GM23338 (cell line): ENCODE data around the gene ATP8A1. TPM values are rescaled to one million over a fixed set of nuclear protein-coding genes. Genes with fewer than 3 reads are reported as not detected.

Source experiments
- ATAC-seq: fragments of 200-7000 bp; cut with Tn5 transposase; 3 replicates; pipeline ENCODE4 v1.9.1; 2020
- DNase-seq: peaks from one replicate; pipeline ENCODE4 v3.0.0-alpha.2; 2015; ENCODE audit warnings: low spot score
- H2AFZ ChIP-seq: fragments of 200-600 bp; sonication (generic); 2 replicates; pipeline ENCODE4 v1.8.0; 2016; ENCODE audit warnings: antibody characterized with exemption, mild to moderate bottlenecking, moderate library complexity
- H3F3A ChIP-seq: fragments of 200-600 bp; sonication (generic); replicated peaks from 2 replicates; pipeline ENCODE4 v1.8.0; 2017; ENCODE audit warnings: antibody characterized with exemption, mixed run types, low read depth
- H3K27ac ChIP-seq: fragments of 200-600 bp; sonication (generic); 2 replicates; pipeline ENCODE4 v1.6.1; 2016; ENCODE audit warnings: low read depth
- H3K27me3 ChIP-seq: fragments of 200-600 bp; sonication (generic); 2 replicates; pipeline ENCODE4 v1.8.0; 2016; ENCODE audit warnings: mild to moderate bottlenecking, mixed run types, moderate library complexity; ENCODE audit not compliant: insufficient read depth
- H3K36me3 ChIP-seq: fragments of 200-600 bp; sonication (generic); 2 replicates; pipeline ENCODE4 v1.8.0; 2016; ENCODE audit warnings: mild to moderate bottlenecking; ENCODE audit not compliant: insufficient read depth
- H3K4me1 ChIP-seq: fragments of 200-600 bp; sonication (generic); 2 replicates; pipeline ENCODE4 v1.8.0; 2016; ENCODE audit warnings: mild to moderate bottlenecking, moderate library complexity; ENCODE audit not compliant: insufficient read depth
- H3K4me2 ChIP-seq: fragments of 200-600 bp; sonication (generic); 2 replicates; pipeline ENCODE4 v1.7.1; 2017; ENCODE audit warnings: mixed run types
- H3K4me3 ChIP-seq: fragments of 200-600 bp; sonication (generic); 2 replicates; pipeline ENCODE4 v1.6.1; 2016; ENCODE audit warnings: mixed run types
- H3K79me2 ChIP-seq: fragments of 200-600 bp; sonication (generic); replicated peaks from 2 replicates; pipeline ENCODE4 v1.8.0; 2017; ENCODE audit warnings: mild to moderate bottlenecking; ENCODE audit not compliant: insufficient read depth
- H3K9me2 ChIP-seq: fragments of 200-600 bp; sonication (generic); 2 replicates; pipeline ENCODE4 v1.8.0; 2017; ENCODE audit not compliant: insufficient read depth
- H4K20me1 ChIP-seq: fragments of 200-600 bp; sonication (generic); replicated peaks from 2 replicates; pipeline ENCODE4 v1.8.0; 2017; ENCODE audit warnings: mild to moderate bottlenecking; ENCODE audit not compliant: insufficient read depth
- H3K27ac Mint-ChIP-seq: 2 replicates; pipeline ENCODE4 v1.8.0; 2020; ENCODE audit warnings: inconsistent platforms, mild to moderate bottlenecking, moderate library complexity, mixed read lengths
- H3K27me3 Mint-ChIP-seq: 3 replicates; pipeline ENCODE4 v1.8.0; 2022; ENCODE audit warnings: low read depth, mild to moderate bottlenecking, moderate library complexity, mixed read lengths, inconsistent platforms; ENCODE audit not compliant: insufficient read depth, poor library complexity
- H3K36me3 Mint-ChIP-seq: 3 replicates; pipeline ENCODE4 v1.8.0; 2021; ENCODE audit warnings: low read depth, mild to moderate bottlenecking, inconsistent platforms, moderate library complexity, mixed read lengths
- H3K4me1 Mint-ChIP-seq: 3 replicates; pipeline ENCODE4 v1.8.0; 2020; ENCODE audit warnings: mild to moderate bottlenecking, inconsistent platforms, mixed read lengths
- H3K4me3 Mint-ChIP-seq: 3 replicates; pipeline ENCODE4 v1.8.0; 2021; ENCODE audit warnings: moderate library complexity, mild to moderate bottlenecking, inconsistent platforms, mixed read lengths
- H3K9me3 Mint-ChIP-seq: 3 replicates; pipeline ENCODE4 v1.8.0; 2020; ENCODE audit warnings: moderate library complexity, mild to moderate bottlenecking, inconsistent platforms, mixed read lengths
- CREB1 ChIP-seq: fragments of 250-450 bp; sonication (Bioruptor Pico); IDR thresholded peaks from 2 replicates; pipeline ENCODE4 v1.5.0; 2020; ENCODE audit warnings: low read depth, mild to moderate bottlenecking, moderate library complexity
- CTCF ChIP-seq, 2 experiments: fragments of 200-600 bp in 1 of 2; sonication (generic) in 1 of 2; conservative IDR thresholded peaks; 2 replicates each; pipeline versions ENCODE4 v1.5.1 to v1.6.1; 2016 to 2017; ENCODE audit warnings: antibody characterized with exemption in 2 of 2, low read depth in 2 of 2, mild to moderate bottlenecking in 2 of 2, moderate library complexity in 1 of 2
- ETS1 ChIP-seq: IDR thresholded peaks from 2 replicates; pipeline ENCODE4 v1.6.1; 2016; ENCODE audit warnings: antibody characterized with exemption
- EZH2phosphoT487 ChIP-seq: fragments of 200-600 bp; sonication (generic); IDR thresholded peaks from one replicate; pipeline ENCODE4 v1.8.1; 2018; ENCODE audit warnings: antibody characterized with exemption; ENCODE audit not compliant: unreplicated experiment
- JUNB ChIP-seq: IDR thresholded peaks from one replicate; pipeline ENCODE4 v1.6.1; 2016; ENCODE audit warnings: antibody characterized with exemption; ENCODE audit not compliant: unreplicated experiment
- REST ChIP-seq: IDR thresholded peaks from one replicate; pipeline ENCODE4 v1.6.1; 2018; ENCODE audit warnings: antibody characterized with exemption; ENCODE audit not compliant: unreplicated experiment
- STAT1 ChIP-seq: IDR thresholded peaks from one replicate; pipeline ENCODE4 v1.6.1; 2016; ENCODE audit warnings: antibody characterized with exemption; ENCODE audit not compliant: unreplicated experiment
- ZNF331 ChIP-seq: fragments of 250-450 bp; sonication (Bioruptor Pico); IDR thresholded peaks from 2 replicates; pipeline ENCODE4 v1.5.0; 2020; ENCODE audit warnings: low read depth, mild to moderate bottlenecking, moderate library complexity
- ZNF462 ChIP-seq: fragments of 250-450 bp; sonication (Bioruptor Pico); IDR thresholded peaks from 2 replicates; pipeline ENCODE4 v1.5.0; 2020; ENCODE audit warnings: mild to moderate bottlenecking, moderate library complexity
- polyA plus RNA-seq: library from polyadenylated mRNA; unstranded; fragments of >200 nt; fragmentation: Nextera tagmentation; extraction: Ambion mirVana; gene quantifications from 2 replicates; pipeline ENCODE4 v1.2.1, GENCODE V29; 2016
- total RNA-seq: library from RNA; depleted of rRNA; stranded (reverse); fragments of >200 nt; shearing (Covaris generic); gene quantifications from 2 replicates; pipeline ENCODE4 v1.2.3, GENCODE V29; 2014

ATP8A1 gene
- total and polyA plus RNA-seq, 2 experiments from 2014 or later: 6.8 to 66.3 TPM

DNA sequence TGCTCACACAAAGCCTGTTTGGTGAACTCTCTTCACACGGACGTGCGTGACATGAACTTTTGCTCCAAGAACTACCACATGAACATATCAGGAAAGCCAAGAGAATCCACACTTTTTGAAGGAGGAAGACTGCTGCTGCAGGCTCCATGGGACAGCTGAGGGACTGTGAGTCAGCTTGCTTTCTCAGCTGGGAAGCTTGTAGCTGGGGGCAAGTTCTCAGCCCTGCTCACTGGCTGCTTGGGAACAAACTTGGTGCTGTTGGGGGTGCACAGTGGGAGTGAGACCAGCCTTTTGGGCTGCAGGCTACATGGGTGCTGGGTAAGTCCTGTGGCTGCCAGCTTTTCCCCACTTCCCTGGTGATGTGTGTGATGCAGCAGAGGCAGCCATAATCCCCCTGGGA is 123.9 kb downstream of the ATP8A1 start (continued):
- TF ChIP-seq ZNF462: no peak
- TF ChIP-seq CTCF (conservative IDR thresholded peaks at IDR 0.05; ENCODE audit: low read depth in 2 of 2): no peak
- TF ChIP-seq ETS1: no peak

DNA sequence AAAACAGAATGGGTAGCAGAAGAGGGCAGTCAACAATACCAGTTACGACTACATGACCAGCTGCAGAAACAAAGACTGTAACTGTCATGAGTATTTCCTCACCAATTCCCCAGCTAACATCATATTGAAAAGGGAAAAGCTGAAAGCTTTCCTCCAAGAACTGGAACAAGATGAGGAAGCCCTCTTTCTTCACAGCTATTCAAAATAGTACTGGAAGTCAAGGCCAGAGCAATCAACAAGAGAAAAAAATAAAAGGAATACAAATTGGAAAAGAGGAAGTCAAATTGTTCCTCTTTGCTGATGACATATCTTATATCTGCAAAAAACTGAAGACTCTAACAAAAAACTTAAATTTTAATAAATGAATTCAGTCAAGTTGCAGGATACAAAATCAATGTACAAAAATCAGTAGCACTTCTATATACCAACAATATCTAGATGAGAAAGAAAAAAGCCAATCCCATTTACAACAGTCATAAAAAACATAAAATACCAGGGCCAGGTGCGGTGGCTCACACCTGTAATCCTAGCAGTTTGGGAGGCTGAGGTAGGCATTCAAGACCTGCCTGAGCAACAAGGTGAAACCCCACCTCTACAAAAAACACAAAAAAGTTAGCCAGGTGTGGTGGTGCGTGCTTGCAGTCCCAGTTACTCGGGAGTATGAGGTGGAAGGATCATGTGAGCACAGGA is 125.4 kb downstream of the ATP8A1 start:
- Mint-ChIP-seq H3K27me3 (no peaks in the 10 kb centered on the region), H3K9me3 (no peaks in the 10 kb centered on the region), H3K27ac (no peak overlapping the region), H3K4me3 (no peak overlapping the region), H3K36me3 (peaks cover 28% of the 10 kb centered on the region), H3K4me1 (peaks cover 4% of the 10 kb centered on the region; the same call in 2 of the 3 replicates)
- H3F3A ChIP-seq: no peaks in the 10 kb centered on the region
- ATAC-seq (no peak), DNase-seq (no peak)
- H3K36me3 ChIP-seq: no peaks in the 10 kb centered on the region
- no peak overlapping the region for H3K27ac ChIP-seq
- H3K9me2 ChIP-seq: peaks cover 11% of the 10 kb centered on the region; the same call in 1 of the 2 replicates
- H4K20me1 ChIP-seq: no peaks in the 10 kb centered on the region
- no peaks in the 10 kb centered on the region for H3K4me1 ChIP-seq
- H3K4me3 ChIP-seq: no peak overlapping the region
- H3K79me2 ChIP-seq: no peaks in the 10 kb centered on the region
- H3K4me2 ChIP-seq: no peak overlapping the region
- H3K27me3 ChIP-seq: no peaks in the 10 kb centered on the region
- H2AFZ ChIP-seq: no peak overlapping the region
- TF ChIP-seq JUNB: no peak
- no peak for TF ChIP-seq CTCF (conservative IDR thresholded peaks at IDR 0.05; ENCODE audit: low read depth in 2 of 2)
- no peak for TF ChIP-seq CREB1
- TF ChIP-seq STAT1: no peak
- no peak for TF ChIP-seq ZNF331
- no peak for TF ChIP-seq REST
- TF ChIP-seq EZH2phosphoT487: no peak
